ENCODE data around the gene MDFI. TPM values are rescaled to one million over a fixed set of nuclear protein-coding genes. Genes with fewer than 3 reads are reported as not detected.

MDFI gene
- total and polyA plus RNA-seq, 9 of the 15 experiments (the other 6 are each of a cell fraction or from before 2014, with no cell fraction given): not detected

- ChIA-PET CTCF (ENCODE audit: low intra/inter-chr PET ratio) (no interaction called here), POLR2A (interaction anchor here (0.8 to 1.5 kb wide), 3 partner anchors 12 to 98 kb away, joined by 3 to 4 read pairs (median 3); no protein-coding TSS in a partner anchor)
- Histone ChIP-seq H3K9ac (ENCODE audit: insufficient read depth in 1 of 2, low read depth in 2 of 2, low read length in 2 of 2) (no peak overlapping the region), H3K36me3 (ENCODE audit: control insufficient read depth, insufficient read depth, low read length) (no peaks in the 10 kb centered on the region), H4K20me1 (replicated peaks; ENCODE audit: control insufficient read depth, insufficient read depth, low read length) (0 out of 2 replicates have a peak, but pooled peaks cover 4% of the 10 kb centered on the region), H3K9me3 (replicated peaks; ENCODE audit: control insufficient read depth, insufficient read depth, low read depth, low read length) (no peaks in the 10 kb centered on the region), H3K27ac (ENCODE audit: extremely low read depth, low read depth, low read length) (no peak overlapping the region), H3K27me3 (ENCODE audit: control insufficient read depth in 2 of 2, insufficient read depth in 2 of 2, low read length in 2 of 2) (peaks cover 61 to 81% of the 10 kb centered on the region in 2 experiments), H3K4me1 (replicated peaks in 1 of 2; ENCODE audit: control insufficient read depth in 2 of 2, insufficient read depth in 2 of 2, low read length in 2 of 2) (no peaks in the 10 kb centered on the region), H3K9me1 (ENCODE audit: control insufficient read depth, insufficient read depth, low read length) (no peaks in the 10 kb centered on the region), H3K4me2 (ENCODE audit: insufficient read depth, low read length) (no peak overlapping the region), H3K4me3 (no peak overlapping the region), H3K79me2 (ENCODE audit: control insufficient read depth, insufficient read depth, low read length) (no peaks in the 10 kb centered on the region), H2AFZ (ENCODE audit: low read depth, low read length) (no peak overlapping the region)
- in situ Hi-C loops (cut with MboI) (no loop called here), intact Hi-C loops (cut with micrococcal nuclease) (no loop called here)
- FAIRE-seq (no peak), DNase-seq (ENCODE audit: extremely low read depth in 1 of 4, low spot score in 3 of 4) (no peak), ATAC-seq (no peak; the same call in 2 of the 3 replicates)
- BruUV-seq (replicated peaks): no TSS peak
- TF ChIP-seq MAFG (tag; conservative IDR thresholded peaks at IDR 0.05) (no peak), CEBPZ (IDR thresholded peaks at IDR 0.05; ENCODE audit: borderline replicate concordance, low read depth, low read length) (no peak), ZNF140 (CRISPR knock-in tag; IDR thresholded peaks at IDR 0.05) (no peak), SAFB (IDR thresholded peaks at IDR 0.05; ENCODE audit: borderline replicate concordance, low read depth, low read length) (no peak), ZNF717 (CRISPR knock-in tag; IDR thresholded peaks at IDR 0.05) (no peak)
- under 1% methylated on average over 8 of the region's 8 CpGs for WGBS (ENCODE audit: insufficient coverage, low coverage, missing lambda C conversion rate)
Measured at GRCh38 chr6:41630946-41631345, 7.3 kb upstream of the MDFI start.
